DMS153 treated with DMSO at 0.1 percent for 48 hours (cell line): ENCODE data around the gene RAB22A.
"Not testable (repeated sequence)": the region's sequence is repeated elsewhere in the genome, so short reads cannot be mapped to it uniquely, and the experiment has no call there.

ENCODE experiments used
- DNase-seq: peaks from one replicate; lab custom pipeline; 2025; ENCODE audit not compliant: unreplicated experiment; lab: John Stamatoyannopoulos, UW

The RAB22A gene

GRCh38 chr20:58407966-58408557 lies 98.5 kb downstream of the RAB22A start:
- DNase-seq, result no peak

GRCh38 chr20:58408603-58409246 lies 99.2 kb downstream of the RAB22A start:
- peak; percentile 85 for DNase-seq

GRCh38 chr20:58414216-58414615 lies 104.7 kb downstream of the RAB22A start:
- not testable (repeated sequence) for DNase-seq

- DNase-seq, result not testable (repeated sequence)
Observed at GRCh38 chr20:58414786-58415185, 105.3 kb downstream of the RAB22A start.

- DNase-seq, result no peak
Observed at GRCh38 chr20:58416057-58416456, 106.5 kb downstream of the RAB22A start.

- no peak for DNase-seq
Observed at GRCh38 chr20:58416835-58417234, 107.3 kb downstream of the RAB22A start.
